Kidney epithelial cell (primary cell): Measurements from ENCODE around the gene NTS. TPM values are rescaled to one million over a fixed set of nuclear protein-coding genes. Genes with fewer than 3 reads are reported as not detected.
A peak's percentile ranks its signal among the peaks of the same experiment; 100 is the strongest.

Experiments used
- DNase-seq: peaks from one replicate; pipeline ENCODE4 v3.0.0-alpha.2; 2010; ENCODE audit warnings: low read depth
- H3K27me3 ChIP-seq: 2 replicates; pipeline ENCODE4 v1.6.0; 2011; ENCODE audit warnings: low read length; ENCODE audit not compliant: control insufficient read depth, insufficient read depth
- H3K36me3 ChIP-seq: 2 replicates; pipeline ENCODE4 v1.5.1; 2011; ENCODE audit warnings: low read length; ENCODE audit not compliant: control insufficient read depth, insufficient read depth
- H3K4me3 ChIP-seq: 2 replicates; pipeline ENCODE4 v1.5.1; 2011; ENCODE audit warnings: low read depth, mild to moderate bottlenecking, control low read depth, low read length
- CTCF ChIP-seq: IDR thresholded peaks from 2 replicates; pipeline ENCODE4 v1.5.1; 2011; ENCODE audit warnings: mild to moderate bottlenecking, moderate library complexity, low read length, control low read depth, inconsistent platforms; ENCODE audit not compliant: insufficient read depth, poor library complexity, severe bottlenecking
- total RNA-seq: library from RNA; depleted of rRNA; stranded (reverse); fragments of >200 nt; gene quantifications from 2 replicates; pipeline ENCODE4 v1.2.3, GENCODE V29; 2015

Gene NTS
- total RNA-seq, 1 donor from 2014 or later = not detected

- peak; percentile 69 for TF ChIP-seq CTCF
- DNase-seq = peak; percentile 10
Measured at GRCh38 chr12:85872497-85873091, 1.5 kb upstream of the NTS start.

DNA sequence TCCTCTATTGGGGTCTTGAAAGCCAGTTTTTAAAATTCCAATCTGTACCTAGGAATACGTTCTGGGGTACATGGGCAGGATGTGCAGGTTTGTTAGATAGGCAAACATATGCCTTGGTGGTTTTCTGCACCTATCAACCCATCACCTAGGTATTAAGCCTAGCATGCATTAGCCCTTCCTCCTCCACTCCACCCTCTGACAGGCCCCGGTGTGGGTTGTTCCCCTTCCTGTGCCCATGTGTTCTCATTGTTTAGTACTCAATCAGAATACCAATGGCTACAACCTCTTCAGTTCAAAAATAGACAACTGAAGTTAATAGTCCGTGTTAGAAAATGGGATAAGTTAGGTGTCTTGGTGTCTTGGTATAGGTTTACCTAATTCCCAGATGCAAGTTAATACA is 3.4 kb downstream of the NTS start:
- no peaks in the 10 kb centered on the region for H3K36me3 ChIP-seq
- no peak for TF ChIP-seq CTCF

More at GRCh38 chr12:85872497-85873091, 1.5 kb upstream of the NTS start:
- H3K36me3 ChIP-seq = no peaks in the 10 kb centered on the region
- no peak overlapping the region for H3K4me3 ChIP-seq
- H3K27me3 ChIP-seq = no peaks in the 10 kb centered on the region

GRCh38 chr12:85883763-85884162 is 9.7 kb downstream of the NTS start:
- no peaks in the 10 kb centered on the region for H3K27me3 ChIP-seq
- DNase-seq = no peak
- TF ChIP-seq CTCF = no peak
- no peaks in the 10 kb centered on the region for H3K36me3 ChIP-seq
- H3K4me3 ChIP-seq = no peak overlapping the region

More for the DNA sequence above, 3.4 kb downstream of the NTS start:
- Histone ChIP-seq H3K4me3 (no peak overlapping the region), H3K27me3 (no peaks in the 10 kb centered on the region)
- no peak for DNase-seq

- DNase-seq = no peak
- no peak for TF ChIP-seq CTCF
- H3K27me3 ChIP-seq = no peaks in the 10 kb centered on the region
- no peaks in the 10 kb centered on the region for H3K36me3 ChIP-seq
- H3K4me3 ChIP-seq = no peak overlapping the region
Measured at GRCh38 chr12:85894653-85895052, 20.6 kb downstream of the NTS start.

- peak; percentile 36 for TF ChIP-seq CTCF
- DNase-seq = no peak
- H3K27me3 ChIP-seq = no peaks in the 10 kb centered on the region
- H3K4me3 ChIP-seq = no peak overlapping the region
- no peaks in the 10 kb centered on the region for H3K36me3 ChIP-seq
Measured at GRCh38 chr12:85920324-85920947, 46.3 kb downstream of the NTS start.
